OCI-M2 (cell line): ENCODE data around the gene ANKRD49.

ENCODE experiments used
- DNase-seq: peaks from one replicate; lab custom pipeline; 2025; ENCODE audit not compliant: unreplicated experiment; lab: John Stamatoyannopoulos, UW

Gene ANKRD49

DNA sequence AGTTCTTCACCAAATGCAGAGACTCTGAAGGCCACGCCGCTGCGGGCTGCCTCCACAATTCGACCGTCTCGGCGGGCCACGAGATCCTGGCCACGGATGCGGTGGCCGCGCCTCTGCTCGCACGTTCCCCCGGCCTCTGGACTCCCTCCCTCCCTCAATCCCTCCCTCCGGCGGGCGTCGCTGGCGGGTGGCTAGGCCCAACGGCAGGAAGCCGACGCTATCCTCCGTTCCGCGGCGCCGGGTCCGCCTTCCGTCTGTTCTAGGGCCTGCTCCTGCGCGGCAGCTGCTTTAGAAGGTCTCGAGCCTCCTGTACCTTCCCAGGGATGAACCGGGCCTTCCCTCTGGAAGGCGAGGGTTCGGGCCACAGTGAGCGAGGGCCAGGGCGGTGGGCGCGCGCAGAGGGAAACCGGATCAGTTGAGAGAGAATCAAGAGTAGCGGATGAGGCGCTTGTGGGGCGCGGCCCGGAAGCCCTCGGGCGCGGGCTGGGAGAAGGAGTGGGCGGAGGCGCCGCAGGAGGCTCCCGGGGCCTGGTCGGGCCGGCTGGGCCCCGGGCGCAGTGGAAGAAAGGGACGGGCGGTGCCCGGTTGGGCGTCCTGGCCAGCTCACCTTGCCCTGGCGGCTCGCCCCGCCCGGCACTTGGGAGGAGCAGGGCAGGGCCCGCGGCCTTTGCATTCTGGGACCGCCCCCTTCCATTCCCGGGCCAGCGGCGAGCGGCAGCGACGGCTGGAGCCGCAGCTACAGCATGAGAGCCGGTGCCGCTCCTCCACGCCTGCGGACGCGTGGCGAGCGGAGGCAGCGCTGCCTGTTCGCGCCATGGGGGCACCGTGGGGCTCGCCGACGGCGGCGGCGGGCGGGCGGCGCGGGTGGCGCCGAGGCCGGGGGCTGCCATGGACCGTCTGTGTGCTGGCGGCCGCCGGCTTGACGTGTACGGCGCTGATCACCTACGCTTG is 50.2 kb downstream of the ANKRD49 start, which contains the start of gene FUT4:
FUT4 (plus strand) TSS at position 227 of the 951 bp plus-strand sequence; CDS start at position 440, 213 bp downstream.
- DNase-seq: no peak

DNA sequence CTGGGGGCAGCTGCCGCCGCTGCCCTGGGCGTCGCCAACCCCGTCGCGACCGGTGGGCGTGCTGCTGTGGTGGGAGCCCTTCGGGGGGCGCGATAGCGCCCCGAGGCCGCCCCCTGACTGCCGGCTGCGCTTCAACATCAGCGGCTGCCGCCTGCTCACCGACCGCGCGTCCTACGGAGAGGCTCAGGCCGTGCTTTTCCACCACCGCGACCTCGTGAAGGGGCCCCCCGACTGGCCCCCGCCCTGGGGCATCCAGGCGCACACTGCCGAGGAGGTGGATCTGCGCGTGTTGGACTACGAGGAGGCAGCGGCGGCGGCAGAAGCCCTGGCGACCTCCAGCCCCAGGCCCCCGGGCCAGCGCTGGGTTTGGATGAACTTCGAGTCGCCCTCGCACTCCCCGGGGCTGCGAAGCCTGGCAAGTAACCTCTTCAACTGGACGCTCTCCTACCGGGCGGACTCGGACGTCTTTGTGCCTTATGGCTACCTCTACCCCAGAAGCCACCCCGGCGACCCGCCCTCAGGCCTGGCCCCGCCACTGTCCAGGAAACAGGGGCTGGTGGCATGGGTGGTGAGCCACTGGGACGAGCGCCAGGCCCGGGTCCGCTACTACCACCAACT is 51.0 kb downstream of the ANKRD49 start:
- DNase-seq: no peak

DNA sequence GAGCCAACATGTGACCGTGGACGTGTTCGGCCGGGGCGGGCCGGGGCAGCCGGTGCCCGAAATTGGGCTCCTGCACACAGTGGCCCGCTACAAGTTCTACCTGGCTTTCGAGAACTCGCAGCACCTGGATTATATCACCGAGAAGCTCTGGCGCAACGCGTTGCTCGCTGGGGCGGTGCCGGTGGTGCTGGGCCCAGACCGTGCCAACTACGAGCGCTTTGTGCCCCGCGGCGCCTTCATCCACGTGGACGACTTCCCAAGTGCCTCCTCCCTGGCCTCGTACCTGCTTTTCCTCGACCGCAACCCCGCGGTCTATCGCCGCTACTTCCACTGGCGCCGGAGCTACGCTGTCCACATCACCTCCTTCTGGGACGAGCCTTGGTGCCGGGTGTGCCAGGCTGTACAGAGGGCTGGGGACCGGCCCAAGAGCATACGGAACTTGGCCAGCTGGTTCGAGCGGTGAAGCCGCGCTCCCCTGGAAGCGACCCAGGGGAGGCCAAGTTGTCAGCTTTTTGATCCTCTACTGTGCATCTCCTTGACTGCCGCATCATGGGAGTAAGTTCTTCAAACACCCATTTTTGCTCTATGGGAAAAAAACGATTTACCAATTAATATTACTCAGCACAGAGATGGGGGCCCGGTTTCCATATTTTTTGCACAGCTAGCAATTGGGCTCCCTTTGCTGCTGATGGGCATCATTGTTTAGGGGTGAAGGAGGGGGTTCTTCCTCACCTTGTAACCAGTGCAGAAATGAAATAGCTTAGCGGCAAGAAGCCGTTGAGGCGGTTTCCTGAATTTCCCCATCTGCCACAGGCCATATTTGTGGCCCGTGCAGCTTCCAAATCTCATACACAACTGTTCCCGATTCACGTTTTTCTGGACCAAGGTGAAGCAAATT is 51.7 kb downstream of the ANKRD49 start:
- DNase-seq: no peak

DNA sequence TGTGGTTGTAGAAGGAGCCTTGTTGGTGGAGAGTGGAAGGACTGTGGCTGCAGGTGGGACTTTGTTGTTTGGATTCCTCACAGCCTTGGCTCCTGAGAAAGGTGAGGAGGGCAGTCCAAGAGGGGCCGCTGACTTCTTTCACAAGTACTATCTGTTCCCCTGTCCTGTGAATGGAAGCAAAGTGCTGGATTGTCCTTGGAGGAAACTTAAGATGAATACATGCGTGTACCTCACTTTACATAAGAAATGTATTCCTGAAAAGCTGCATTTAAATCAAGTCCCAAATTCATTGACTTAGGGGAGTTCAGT is 52.3 kb downstream of the ANKRD49 start:
- DNase-seq: no peak

DNA sequence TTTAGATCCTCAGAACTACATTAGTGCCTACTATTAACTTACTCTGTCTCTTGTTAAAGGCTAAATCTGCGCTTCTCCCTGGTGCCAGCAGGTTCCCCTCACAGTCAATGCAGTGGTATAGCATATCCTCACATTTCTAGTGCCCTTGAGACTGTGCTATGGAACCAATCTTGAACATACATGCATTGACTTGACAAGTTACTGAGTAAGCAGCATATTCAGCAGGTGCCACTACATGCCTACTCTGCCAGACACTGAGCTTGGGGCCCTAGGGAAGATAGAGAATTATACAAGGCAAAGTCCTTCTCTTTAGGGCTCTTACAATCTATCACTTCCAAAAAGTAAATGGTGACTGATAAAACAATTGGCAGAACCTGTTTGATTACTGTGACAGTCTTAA is 53.1 kb downstream of the ANKRD49 start:
- DNase-seq: no peak

- no peak for DNase-seq
These were observed 55.4 kb downstream of the ANKRD49 start for GRCh38 chr11:94549146-94549545.
